Placental pericyte (primary cell): ENCODE data around the gene PLA2G4C. TPM values are rescaled to one million over a fixed set of nuclear protein-coding genes. Genes with fewer than 3 reads are reported as not detected.

Experiments
- total RNA-seq: library from RNA; depleted of rRNA; stranded (reverse); fragments of >200 nt; gene quantifications from 2 replicates; pipeline ENCODE4 v1.2.3, GENCODE V29; 2012

The PLA2G4C gene, protein sequence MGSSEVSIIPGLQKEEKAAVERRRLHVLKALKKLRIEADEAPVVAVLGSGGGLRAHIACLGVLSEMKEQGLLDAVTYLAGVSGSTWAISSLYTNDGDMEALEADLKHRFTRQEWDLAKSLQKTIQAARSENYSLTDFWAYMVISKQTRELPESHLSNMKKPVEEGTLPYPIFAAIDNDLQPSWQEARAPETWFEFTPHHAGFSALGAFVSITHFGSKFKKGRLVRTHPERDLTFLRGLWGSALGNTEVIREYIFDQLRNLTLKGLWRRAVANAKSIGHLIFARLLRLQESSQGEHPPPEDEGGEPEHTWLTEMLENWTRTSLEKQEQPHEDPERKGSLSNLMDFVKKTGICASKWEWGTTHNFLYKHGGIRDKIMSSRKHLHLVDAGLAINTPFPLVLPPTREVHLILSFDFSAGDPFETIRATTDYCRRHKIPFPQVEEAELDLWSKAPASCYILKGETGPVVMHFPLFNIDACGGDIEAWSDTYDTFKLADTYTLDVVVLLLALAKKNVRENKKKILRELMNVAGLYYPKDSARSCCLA
- 6.7 and 45.3 TPM in 2 replicates for total RNA-seq

DNA sequence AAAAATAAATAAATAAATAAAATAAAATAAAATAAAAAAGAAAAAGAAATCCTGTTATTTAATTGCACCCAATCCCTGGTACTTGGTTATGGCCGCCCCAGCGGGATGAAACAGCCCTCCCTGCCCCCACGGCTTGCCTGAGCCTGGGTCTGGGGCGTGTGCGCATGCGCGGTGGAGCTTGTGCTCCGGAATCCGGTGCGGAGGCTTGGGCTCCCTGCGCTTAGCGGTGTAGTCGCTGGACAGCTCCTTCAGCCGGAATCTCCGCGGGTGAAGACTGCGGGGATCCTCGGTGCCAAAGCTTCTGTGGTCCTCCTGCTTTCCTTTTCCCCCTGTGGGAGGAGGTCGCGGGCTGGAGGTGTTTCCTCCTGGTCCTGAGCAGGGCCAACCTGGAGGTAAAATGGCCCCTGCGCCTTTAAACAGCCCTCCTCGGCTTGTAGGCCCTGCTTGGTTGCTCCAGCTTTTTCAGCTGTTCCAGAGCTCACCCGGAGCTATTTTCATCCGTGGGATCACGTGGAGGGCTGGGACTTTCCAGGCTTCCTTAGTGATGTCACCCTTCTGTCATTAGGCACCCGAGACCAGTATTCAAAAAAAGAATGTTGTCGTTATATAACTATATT is at the start of gene PLA2G4C:
Gene PLA2G4C (minus strand): TSS at position 468 of the 617 bp plus-strand sequence. CDS start 4,288 bp downstream, outside the sequence.

GRCh38 chr19:48043675-48044258 is 66.8 kb downstream of the PLA2G4C start, which contains the start of gene CABP5:
TSS of gene CABP5 (minus strand) at chr19:48044079. CDS start at chr19:48043922, 157 bp downstream.

Other genes with a start within 250 kb of the PLA2G4C start
- gene SULT2A1, start 224.5 kb downstream of the PLA2G4C start, total RNA-seq, result not detected in 2 replicates
- gene BSPH1, start 118.6 kb downstream of the PLA2G4C start, total RNA-seq, result not detected in 2 replicates
- gene ELSPBP1, start 116.2 kb downstream of the PLA2G4C start, total RNA-seq, result not detected in 2 replicates
- not detected in 2 replicates for gene CABP5, start 66.7 kb downstream of the PLA2G4C start, total RNA-seq
- gene LIG1, start 59.5 kb upstream of the PLA2G4C start, total RNA-seq, result 8.3 and 47.2 TPM in 2 replicates
- gene ZSWIM9, start 59.9 kb upstream of the PLA2G4C start, total RNA-seq, result 2.0 and 3.0 TPM in 2 replicates
- gene CARD8, start 145.1 kb upstream of the PLA2G4C start, total RNA-seq, result 13.1 and 32.8 TPM in 2 replicates
- 0.29 and 0.66 TPM in 2 replicates for gene ZNF114, start 159.3 kb upstream of the PLA2G4C start, total RNA-seq
- 139 and 150 TPM in 2 replicates for gene EMP3, start 214.7 kb upstream of the PLA2G4C start, total RNA-seq